ENCODE results near the gene CCDC192. TPM values are rescaled to one million over a fixed set of nuclear protein-coding genes. Genes with fewer than 3 reads are reported as not detected.

Gene CCDC192
- total and polyA plus RNA-seq, 5 donors: 0.43 TPM; not detected in 4

Other genes with a start within 250 kb of the CCDC192 start
- gene PRRC1, start 185.8 kb upstream of the CCDC192 start, total RNA-seq: 10 to 100 TPM; 27.6 to 33.9 (median 31.6) TPM
- gene PRRC1, start 185.8 kb upstream of the CCDC192 start, polyA plus RNA-seq: 13.9 TPM
- gene CTXN3, start 54.3 kb upstream of the CCDC192 start, total RNA-seq: not detected
- gene CTXN3, start 54.3 kb upstream of the CCDC192 start, polyA plus RNA-seq: not detected